Endothelial cell of umbilical vein (primary cell): ENCODE measurements around the gene SYNE1.

Experiments used
- CTCF ChIP-seq, 2 donors: IDR thresholded peaks; 1 replicate in 1 of 2; 2 replicates in 1 of 2; pipeline ENCODE4 v1.5.1; 2011; ENCODE audit warnings: low read length in 2 of 2, mild to moderate bottlenecking in 2 of 2, moderate library complexity in 2 of 2, control low read depth in 1 of 2, inconsistent platforms in 1 of 2, low read depth in 1 of 2; ENCODE audit not compliant: insufficient read depth in 1 of 2; ENCODE audit errors: extremely low read depth in 1 of 2
- EZH2 ChIP-seq: IDR thresholded peaks from 2 replicates; pipeline ENCODE4 v1.6.1; 2012; ENCODE audit warnings: borderline replicate concordance, low read depth, mild to moderate bottlenecking, moderate library complexity, low read length, inconsistent platforms; ENCODE audit not compliant: severe bottlenecking
- FOS ChIP-seq: IDR thresholded peaks from 2 replicates; pipeline ENCODE4 v1.6.1; 2011; ENCODE audit warnings: mild to moderate bottlenecking, low read length, moderate library complexity, borderline replicate concordance; ENCODE audit not compliant: insufficient read depth
- GATA2 ChIP-seq: IDR thresholded peaks from 2 replicates; pipeline ENCODE4 v1.7.0; 2011; ENCODE audit warnings: low read depth, mild to moderate bottlenecking, moderate library complexity, mixed read lengths, low read length; ENCODE audit not compliant: insufficient read length, insufficient read depth
- JUN ChIP-seq: IDR thresholded peaks from 2 replicates; pipeline ENCODE4 v1.6.1; 2011; ENCODE audit warnings: borderline replicate concordance, low read depth; ENCODE audit not compliant: insufficient read length, insufficient read depth
- MAX ChIP-seq: IDR thresholded peaks from 2 replicates; pipeline ENCODE4 v1.6.1; 2011; ENCODE audit not compliant: insufficient read depth, insufficient read length
- MYC ChIP-seq: IDR thresholded peaks from one replicate; pipeline ENCODE4 v1.6.1; 2011; ENCODE audit warnings: mild to moderate bottlenecking, low read depth, low read length
- POLR2A ChIP-seq: IDR thresholded peaks from 2 replicates; pipeline ENCODE4 v1.6.1; 2012; ENCODE audit warnings: low read depth, mild to moderate bottlenecking, control low read depth, low read length
- POLR2AphosphoS5 ChIP-seq: IDR thresholded peaks from 2 replicates; pipeline ENCODE4 v1.6.1; 2012; ENCODE audit warnings: low read depth, mild to moderate bottlenecking, control low read depth, low read length, moderate library complexity; ENCODE audit not compliant: insufficient read depth

- TF ChIP-seq CTCF (IDR thresholded peaks at IDR 0.05; ENCODE audit: extremely low read depth in 1 of 2, insufficient read depth in 1 of 2, low read depth in 1 of 2, low read length in 2 of 2), result no peak
- no peak for TF ChIP-seq EZH2
- no peak for TF ChIP-seq JUN
- no peak for TF ChIP-seq FOS
- no peak for TF ChIP-seq GATA2
- no peak for TF ChIP-seq MAX
- no peak for TF ChIP-seq POLR2AphosphoS5
- TF ChIP-seq POLR2A, result no peak
- no peak for TF ChIP-seq MYC
These were observed 63.4 kb downstream of the SYNE1 start for GRCh38 chr6:152573762-152574161.
